ENCODE data around the gene STK40.

The STK40 gene

DNA sequence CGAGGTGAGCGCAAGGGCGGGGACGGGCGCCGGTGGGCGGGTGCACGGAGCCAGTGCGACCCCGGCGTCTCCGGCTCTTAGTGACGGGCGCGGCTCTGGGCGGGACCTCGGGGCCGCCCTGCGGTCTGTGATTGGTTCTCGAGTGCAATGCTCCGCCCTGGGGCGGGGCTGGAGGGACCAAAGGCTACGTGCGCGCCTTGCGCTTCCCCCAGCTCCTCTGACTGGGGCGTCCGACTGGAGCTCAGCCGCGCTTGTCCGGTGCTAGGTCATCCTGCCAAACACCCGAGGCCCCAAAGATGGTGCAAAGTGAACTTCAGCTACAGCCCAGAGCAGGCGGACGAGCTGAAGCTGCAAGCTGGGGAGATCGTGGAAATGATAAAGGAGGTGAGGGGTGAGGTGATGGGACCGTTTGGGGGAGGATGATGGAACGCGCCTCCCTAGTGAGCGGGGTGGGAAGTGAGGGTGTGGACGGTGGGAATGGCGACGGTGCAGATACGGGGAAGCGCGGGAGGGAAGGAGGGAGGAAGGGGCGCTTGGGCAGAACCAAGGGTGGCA lies 78.7 kb downstream of the STK40 start:
- peak; percentile 90 for DNase-seq

DNA sequence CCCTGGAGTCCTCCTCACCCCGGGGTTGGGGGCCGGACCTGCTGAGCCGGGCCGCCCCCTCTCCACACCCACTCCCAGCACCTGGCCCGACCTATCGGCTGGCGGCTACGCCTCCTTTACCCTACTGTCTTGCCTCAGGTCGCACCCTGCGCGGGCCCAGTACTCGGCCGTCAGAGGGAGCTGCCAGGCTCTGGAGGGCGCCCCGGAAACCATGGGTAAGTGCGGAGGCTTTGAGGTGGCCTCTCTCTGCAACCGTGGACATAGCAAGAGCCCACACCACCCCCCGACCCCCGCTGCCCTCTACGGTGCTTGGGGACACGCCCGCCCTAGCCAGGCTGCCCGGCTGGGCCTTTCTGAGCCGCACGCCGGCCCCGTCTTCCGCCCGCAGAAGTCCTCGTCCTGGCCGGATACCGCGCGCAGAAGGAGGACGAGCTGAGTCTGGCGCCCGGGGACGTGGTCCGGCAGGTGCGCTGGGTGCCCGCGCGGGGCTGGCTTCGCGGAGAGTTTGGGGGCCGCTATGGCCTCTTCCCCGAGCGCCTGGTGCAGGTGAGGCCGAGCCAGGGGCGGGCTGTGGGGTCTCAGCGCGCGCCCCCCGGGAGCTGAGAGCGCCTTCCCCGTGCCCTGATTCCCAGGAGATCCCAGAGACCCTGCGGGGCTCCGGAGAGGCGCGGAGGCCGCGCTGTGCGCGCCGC lies 79.4 kb downstream of the STK40 start, which contains the start of gene SH3D21:
SH3D21 (plus strand) TSS at position 159 of the 692 bp plus-strand sequence; CDS start at position 212, 53 bp downstream.
- DNase-seq: peak; percentile 49

DNA sequence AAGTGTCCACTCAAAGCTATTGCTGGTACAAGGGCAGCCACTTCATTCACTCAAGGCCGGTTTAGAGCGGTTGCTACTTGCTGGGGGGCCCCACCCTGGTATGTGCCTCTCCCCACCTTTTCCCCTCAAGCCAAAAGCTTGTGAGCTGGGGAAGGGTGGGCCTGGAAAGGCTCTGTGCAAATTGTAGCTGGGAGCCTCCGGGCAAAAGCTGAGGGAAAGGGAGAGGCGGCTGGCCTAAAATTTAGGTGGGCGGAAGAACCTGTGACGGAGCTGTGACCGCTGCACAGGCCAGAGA lies 79.9 kb downstream of the STK40 start:
- no peak for DNase-seq

DNA sequence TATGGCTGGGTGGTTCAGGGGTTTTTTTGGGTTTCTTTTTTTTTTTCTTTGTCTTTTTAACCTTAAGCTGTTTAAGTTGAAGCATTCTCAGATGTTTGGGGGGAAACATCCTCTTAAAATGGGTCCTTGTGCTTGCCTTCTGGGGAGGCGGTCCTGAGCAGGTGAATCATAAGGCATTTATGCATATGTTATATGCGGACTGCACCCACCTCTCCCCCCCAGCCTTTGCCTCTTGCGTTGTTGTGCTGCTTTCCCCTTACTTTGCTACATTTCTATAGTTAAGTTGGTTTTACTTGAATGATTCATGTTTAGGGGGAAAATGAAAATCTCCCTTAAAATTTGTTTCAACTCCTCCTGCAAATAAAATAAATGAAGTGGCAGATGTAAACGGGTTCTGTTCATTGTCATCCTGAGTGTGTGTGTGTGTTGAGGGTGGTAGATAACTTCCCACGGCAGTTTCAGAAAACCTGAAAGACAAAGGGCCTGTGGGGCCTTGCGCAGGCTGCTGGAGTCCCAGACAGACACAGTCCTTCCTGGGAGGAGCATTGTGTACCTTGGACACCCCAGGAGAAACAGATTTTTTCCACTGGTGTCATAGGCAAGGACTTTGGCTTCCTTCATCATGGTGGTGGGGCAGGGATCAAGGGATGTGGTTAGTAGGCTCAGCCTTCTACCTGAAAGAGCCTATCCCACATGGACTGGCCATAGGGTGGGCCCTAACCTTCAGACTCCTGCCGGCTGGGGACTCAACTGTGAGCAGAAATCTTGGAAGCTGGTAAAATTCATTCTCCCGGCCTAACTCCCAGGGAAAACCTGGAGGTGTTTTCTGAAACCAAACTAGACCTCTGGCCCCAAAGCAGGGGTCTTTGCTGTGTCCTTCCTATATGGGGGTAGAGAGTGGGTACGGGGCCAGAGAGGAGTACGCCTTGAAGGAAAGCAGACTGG lies 80.5 kb downstream of the STK40 start:
- DNase-seq: peak; percentile 42

DNA sequence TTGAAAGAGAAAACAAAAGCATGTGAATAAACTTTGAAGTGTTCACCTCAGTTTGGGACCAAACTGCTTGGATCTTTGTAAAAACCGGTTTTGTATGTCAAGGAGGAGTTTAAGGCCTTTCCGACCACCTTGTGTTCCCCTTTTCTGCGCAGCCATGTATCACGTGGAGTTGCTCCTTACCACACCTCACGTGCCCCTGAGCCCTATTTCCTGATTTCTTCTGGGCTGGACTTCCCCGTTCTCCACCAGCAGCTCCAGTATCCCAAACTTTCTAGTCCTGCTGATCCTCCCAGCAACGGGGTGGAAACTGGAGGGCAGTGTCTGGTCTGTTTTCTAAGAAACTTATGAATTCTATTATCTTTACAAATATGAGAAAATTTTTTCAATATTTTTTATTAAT lies 81.2 kb downstream of the STK40 start:
- no peak for DNase-seq

DNA sequence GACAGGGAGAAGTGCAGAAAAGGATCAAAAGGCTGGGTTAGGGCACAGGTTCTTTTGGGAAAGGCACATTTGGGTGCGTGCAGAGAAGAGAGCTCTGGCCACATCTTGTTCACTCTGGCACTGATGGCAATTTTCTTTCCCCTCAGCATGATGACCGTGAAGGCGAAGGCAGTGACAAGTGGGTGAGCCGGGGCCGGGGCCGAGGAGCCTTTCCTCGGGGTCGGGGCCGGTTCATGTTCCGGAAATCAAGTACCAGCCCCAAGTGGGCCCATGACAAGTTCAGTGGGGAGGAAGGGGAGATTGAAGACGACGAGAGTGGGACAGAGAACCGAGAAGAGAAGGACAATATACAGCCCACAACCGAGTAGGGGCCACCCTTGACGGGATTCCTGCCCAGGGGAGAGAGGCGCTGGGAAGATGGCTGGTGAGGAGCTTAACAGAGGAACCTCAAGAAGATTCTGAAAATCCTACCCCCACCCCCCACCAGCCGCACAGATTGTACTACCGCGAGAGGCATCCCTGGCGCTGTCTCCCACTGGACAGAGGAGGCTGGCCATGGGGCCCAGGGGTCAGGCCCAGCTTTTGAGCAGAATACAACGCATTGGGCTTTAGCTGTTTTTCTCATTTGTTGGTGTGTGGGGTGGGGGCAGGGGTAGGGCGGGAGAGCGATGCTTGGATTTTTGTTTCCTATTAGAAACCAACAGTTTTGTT lies 81.9 kb downstream of the STK40 start:
- DNase-seq: no peak

DNA sequence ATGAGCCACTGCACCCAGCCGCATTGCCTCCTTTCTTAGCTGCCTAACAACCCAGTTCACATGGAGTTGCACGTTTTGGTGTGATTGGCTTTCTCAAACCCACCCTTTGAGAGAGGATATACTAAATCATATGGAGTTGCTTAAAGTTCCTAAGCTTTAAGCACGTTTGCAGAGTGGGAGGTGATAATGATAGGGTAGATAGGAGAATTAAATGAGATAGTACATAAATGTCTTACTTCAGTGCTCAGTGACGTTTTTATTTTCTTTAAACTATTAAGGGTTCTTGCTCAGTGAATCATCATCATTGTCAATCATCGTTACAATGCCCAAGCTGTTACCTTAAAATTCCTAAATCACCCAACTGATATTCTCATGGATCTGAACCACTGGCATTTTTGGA lies 82.5 kb downstream of the STK40 start:
- no peak for DNase-seq

DNA sequence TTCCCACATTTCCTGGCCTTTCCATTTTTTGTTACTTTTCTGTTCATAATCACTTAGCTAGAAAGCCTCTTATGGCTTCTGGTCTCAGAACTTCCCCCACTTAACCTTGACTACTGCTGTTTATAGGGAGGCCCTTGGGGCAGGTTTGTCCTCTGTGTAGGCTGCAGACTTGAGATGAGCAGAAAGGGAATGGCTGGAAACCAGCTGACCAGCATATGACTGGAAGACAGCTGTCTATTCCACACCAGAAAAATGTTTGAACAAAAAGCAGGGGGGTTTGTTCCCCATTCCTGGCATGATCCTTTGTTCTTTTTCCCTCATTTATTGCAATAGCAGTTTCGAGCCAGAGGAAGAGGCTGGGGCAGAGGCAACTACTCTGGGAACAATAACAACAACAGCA lies 84.5 kb downstream of the STK40 start:
- no peak for DNase-seq

DNA sequence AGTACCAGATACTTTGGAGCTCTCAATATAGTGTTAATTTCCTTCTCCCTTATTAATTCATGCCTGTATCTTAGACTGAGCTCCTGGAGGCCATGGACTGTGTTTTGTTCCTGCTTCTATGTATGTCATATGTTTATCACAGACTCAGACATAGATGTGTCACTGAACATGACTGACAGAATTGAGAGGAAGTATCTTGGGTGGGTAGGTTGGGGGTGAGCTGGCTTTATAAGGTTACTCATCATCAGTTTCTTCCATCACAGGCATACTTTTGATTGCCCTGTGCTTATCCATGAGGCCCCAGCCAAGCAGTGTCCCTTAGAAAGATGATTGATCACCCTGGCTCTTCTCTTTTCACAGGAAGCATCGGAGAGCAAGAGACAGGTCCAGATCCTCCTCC lies 85.2 kb downstream of the STK40 start:
- no peak for DNase-seq

DNA sequence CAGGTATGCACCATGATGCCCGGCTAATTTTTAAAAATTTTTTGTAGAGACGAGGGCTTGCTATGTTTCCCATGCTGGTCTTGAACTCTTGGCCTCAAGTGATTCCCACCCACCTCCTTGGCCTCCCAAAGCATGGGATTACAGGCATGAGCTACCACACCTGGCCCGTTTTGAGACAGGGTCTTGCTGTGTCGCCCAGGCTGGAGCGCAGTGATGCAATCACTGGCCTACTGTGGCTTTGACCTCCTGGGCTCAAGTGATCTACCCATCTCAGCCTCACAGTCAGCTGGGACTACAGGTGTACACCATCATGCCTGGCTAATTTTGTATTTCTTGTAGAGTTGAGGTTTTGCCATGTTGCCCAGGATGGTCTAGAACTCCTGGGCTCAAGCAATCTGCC lies 87.1 kb downstream of the STK40 start:
- DNase-seq: no peak

DNA sequence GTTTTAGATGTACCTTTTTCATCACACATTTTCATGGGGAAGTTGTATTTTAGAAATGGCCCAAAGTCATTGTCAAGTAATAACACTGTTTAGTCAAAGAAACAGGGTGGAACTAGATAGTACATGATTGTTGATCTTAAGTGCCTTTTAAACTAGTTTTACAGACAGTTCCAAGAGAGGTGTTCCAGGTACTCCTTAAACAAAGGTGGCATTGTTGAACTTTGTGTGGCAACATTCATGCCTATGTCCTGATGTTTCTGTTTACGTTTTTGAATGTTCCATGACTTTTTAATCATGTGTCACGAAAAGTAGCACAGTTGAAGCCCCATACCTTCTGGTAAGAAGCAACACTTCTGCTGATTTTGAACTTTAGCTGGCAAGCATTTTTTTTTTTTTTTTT lies 88.7 kb downstream of the STK40 start:
- no peak for DNase-seq

DNA sequence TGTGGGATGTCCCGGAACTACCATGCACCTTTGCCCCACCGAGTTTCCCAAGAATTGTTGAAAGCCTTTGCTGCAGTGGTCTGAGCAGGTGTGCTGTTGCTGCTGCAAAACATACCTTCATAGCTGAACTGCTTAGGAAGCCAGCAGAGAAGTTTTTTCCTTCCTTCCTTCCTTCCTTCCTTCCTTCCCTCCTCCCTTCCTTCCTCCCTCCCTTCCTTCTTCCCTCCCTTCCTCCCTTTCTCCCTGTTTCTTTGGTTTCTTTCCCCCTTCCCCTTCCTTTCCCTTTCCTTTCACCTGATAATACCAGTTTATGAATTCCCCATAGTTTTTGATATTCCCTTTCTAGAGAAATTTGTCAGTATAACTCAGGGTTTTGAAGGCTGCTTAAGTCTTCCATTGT lies 90.3 kb downstream of the STK40 start:
- DNase-seq: no peak

All from stimulated activated CD4-positive, alpha-beta T cell treated with anti-CD3 and anti-CD28 coated beads, Interleukin-12 subunit alpha, Interleukin-12 subunit beta, amount 100 ng/mL, for 4 hours (primary cell).